Transverse colon (tissue), 4 donors: ENCODE results near the gene CBX4. TPM values are rescaled to one million over a fixed set of nuclear protein-coding genes. Genes with fewer than 3 reads are reported as not detected.

Experiments used
- DNase-seq: peaks from one replicate; pipeline ENCODE4 v3.0.0-alpha.2; 2019
- H3K27ac ChIP-seq, 4 donors: fragments of 200-600 bp; sonication (generic); 2 replicates each; pipeline ENCODE4 v1.5.1; 2016 to 2018; ENCODE audit warnings: inconsistent platforms in 4 of 4
- H3K27me3 ChIP-seq: fragments of 200-600 bp; sonication (generic); 2 replicates; pipeline ENCODE4 v1.5.1; 2017; ENCODE audit warnings: inconsistent platforms
- H3K36me3 ChIP-seq, 4 donors: fragments of 200-600 bp; sonication (generic); 2 replicates each; pipeline ENCODE4 v1.5.1; 2017 to 2019; ENCODE audit warnings: inconsistent platforms in 4 of 4
- H3K4me1 ChIP-seq, 4 donors: fragments of 200-600 bp; sonication (generic); 2 replicates each; pipeline ENCODE4 v1.5.1; 2017 to 2020; ENCODE audit warnings: inconsistent platforms in 4 of 4
- H3K4me3 ChIP-seq, 4 donors: fragments of 200-600 bp; sonication (generic); 1 replicate in 1 of 4; 2 replicates in 3 of 4; pipeline versions ENCODE4 v1.5.1 to v1.6.1; 2017 to 2019; ENCODE audit warnings: inconsistent platforms in 4 of 4
- H3K9me3 ChIP-seq, 2 donors: fragments of 200-600 bp; sonication (generic); 2 replicates each; pipeline ENCODE4 v1.5.1; 2017 to 2019; ENCODE audit warnings: inconsistent platforms in 2 of 2
- EP300 ChIP-seq: sonication (generic); formaldehyde crosslinking; IDR thresholded peaks from one replicate; pipeline ENCODE4 v1.6.1; 2017; ENCODE audit warnings: antibody characterized with exemption, low read depth
- POLR2A ChIP-seq: fragments of 450-650 bp; IDR thresholded peaks from one replicate; pipeline ENCODE4 v1.6.1; 2016; ENCODE audit warnings: antibody characterized with exemption, mild to moderate bottlenecking, moderate library complexity
- POLR2AphosphoS5 ChIP-seq, 3 donors: sonication (generic); formaldehyde crosslinking; IDR thresholded peaks; one replicate each; pipeline ENCODE4 v1.6.1; 2016; ENCODE audit warnings: antibody characterized with exemption in 3 of 3
- WGBS, 2 donors: methylation state at CpG; one replicate each; pipeline ENCODE4 v1.1.5; 2018; ENCODE audit warnings: low coverage in 1 of 2; 5-methylcytosine and 5-hydroxymethylcytosine counted together
- in situ Hi-C, 4 donors: fragments of 200-750 bp; cut with MboI; loops; one replicate each; pipeline versions ENCODE4 v1.15.0 to v1.15.1; 2017; ENCODE audit warnings: low sequenced_read_pairs in 3 of 4, low pct_ligation_motif_present in 1 of 4, low pct_unique_long_range_greater_than_20kb in 1 of 4
- intact Hi-C: fragments of 100-400 bp; cut with DNase I; formaldehyde crosslinking; loops from one replicate; pipeline ENCODE4 v1.15.1; 2023; ENCODE audit warnings: low total_unique reads
- total RNA-seq, 4 donors: library from RNA; depleted of rRNA; stranded (reverse); fragments of >200 nt; gene quantifications; one replicate each; pipeline ENCODE4 v1.1.0, GENCODE V29; 2016
- TF ChIP-seq, protein P1 (sequence below), 5 experiments: fragments of 200-600 bp in 3 of 5; fragments of 450-650 bp in 2 of 5; sonication (generic) in 3 of 5; IDR thresholded peaks; 1 replicate in 2 of 5; 2 replicates in 3 of 5; pipeline ENCODE4 v1.5.1; 2016 to 2017; ENCODE audit warnings: antibody characterized with exemption in 5 of 5, inconsistent platforms in 3 of 5, mild to moderate bottlenecking in 2 of 5, moderate library complexity in 1 of 5

The CBX4 gene
- total RNA-seq, 4 donors from 2014 or later: 6.6 to 25.1 (median 8.3) TPM

DNA sequence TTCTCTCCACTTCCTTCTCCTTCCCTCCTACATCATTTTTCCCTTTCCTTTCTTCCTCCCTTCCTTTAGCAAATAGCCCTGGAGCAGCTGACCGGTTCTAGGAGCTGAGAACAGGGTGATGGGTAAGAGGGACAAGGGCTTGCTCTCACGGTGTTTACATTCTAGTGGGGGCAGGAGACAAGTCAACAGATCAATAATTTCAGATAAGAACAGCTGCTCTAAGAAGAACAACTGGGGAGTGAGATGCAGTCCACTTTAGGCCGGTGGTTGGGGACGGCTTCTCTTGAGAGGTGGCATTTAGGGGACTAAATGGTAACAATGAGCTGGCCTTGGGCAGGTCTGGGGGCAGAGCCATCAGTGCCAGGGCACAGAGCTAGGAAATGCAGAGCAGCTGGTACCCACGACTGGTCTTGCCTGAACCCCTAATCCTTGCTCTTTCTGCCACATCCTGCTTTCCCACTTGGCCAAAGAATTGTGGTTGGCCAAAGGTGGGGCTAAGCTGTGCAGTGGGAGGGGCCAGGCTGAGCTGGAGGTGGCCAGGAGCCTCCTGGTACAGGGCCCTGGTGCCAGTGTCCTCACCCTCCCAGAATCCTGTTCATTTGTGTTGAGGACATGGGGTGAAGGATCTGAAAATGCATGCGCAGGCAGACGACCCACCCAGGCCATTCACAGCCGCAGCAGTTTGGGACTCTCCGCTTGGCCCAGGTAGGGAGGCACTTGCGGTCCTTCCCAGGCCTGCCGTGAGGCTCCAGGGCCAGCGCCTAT lies 17.7 kb downstream of the CBX4 start:
- peaks cover 0 to 4% (median 0%) of the 10 kb centered on the region in 4 donors for H3K4me1 ChIP-seq
- no peak overlapping the region for H3K4me3 ChIP-seq
- intact Hi-C loops: no loop called here
- H3K36me3 ChIP-seq: no peaks in the 10 kb centered on the region
- H3K27ac ChIP-seq: no peak overlapping the region
- DNase-seq: no peak
- H3K9me3 ChIP-seq: no peaks in the 10 kb centered on the region
- WGBS, 2 donors: 70 to 83% methylated on average over 4 to 12 of the region's 12 CpGs
- peaks cover 25% of the 10 kb centered on the region for H3K27me3 ChIP-seq
- TF ChIP-seq, protein P1, sequence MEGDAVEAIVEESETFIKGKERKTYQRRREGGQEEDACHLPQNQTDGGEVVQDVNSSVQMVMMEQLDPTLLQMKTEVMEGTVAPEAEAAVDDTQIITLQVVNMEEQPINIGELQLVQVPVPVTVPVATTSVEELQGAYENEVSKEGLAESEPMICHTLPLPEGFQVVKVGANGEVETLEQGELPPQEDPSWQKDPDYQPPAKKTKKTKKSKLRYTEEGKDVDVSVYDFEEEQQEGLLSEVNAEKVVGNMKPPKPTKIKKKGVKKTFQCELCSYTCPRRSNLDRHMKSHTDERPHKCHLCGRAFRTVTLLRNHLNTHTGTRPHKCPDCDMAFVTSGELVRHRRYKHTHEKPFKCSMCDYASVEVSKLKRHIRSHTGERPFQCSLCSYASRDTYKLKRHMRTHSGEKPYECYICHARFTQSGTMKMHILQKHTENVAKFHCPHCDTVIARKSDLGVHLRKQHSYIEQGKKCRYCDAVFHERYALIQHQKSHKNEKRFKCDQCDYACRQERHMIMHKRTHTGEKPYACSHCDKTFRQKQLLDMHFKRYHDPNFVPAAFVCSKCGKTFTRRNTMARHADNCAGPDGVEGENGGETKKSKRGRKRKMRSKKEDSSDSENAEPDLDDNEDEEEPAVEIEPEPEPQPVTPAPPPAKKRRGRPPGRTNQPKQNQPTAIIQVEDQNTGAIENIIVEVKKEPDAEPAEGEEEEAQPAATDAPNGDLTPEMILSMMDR (IDR thresholded peaks at IDR 0.05): no peak
- TF ChIP-seq POLR2AphosphoS5 (IDR thresholded peaks at IDR 0.05) (no peak), POLR2A (no peak), EP300 (no peak)
- in situ Hi-C loops: loop anchor here in 2 of 4 donors (25.0 kb wide), 1 partner anchor 166 kb away; no protein-coding TSS in a partner anchor

DNA sequence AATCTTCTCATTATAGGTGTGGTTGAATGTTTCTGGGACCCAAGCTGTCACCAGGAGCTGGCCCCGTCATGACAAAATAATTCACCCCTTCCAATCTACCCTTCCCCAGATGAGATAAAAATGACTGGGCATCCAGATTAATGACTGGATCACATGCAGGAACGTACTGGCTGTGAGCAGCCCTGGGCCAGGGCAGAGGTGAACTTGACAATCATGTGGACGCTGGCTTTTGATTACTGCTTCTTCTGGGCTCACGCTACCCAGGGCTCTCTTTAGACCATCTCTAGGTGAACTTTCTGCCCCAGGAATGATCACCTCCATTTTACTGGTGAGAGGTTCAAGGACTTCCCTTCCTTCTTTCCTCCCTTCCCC lies 18.3 kb downstream of the CBX4 start:
- no peaks in the 10 kb centered on the region for H3K36me3 ChIP-seq
- in situ Hi-C loops (loop anchor here in 2 of 4 donors (25.0 kb wide), 1 partner anchor 166 kb away; no protein-coding TSS in a partner anchor), intact Hi-C loops (no loop called here)
- H3K4me3 ChIP-seq: no peak overlapping the region
- H3K27me3 ChIP-seq: peaks cover 29% of the 10 kb centered on the region
- H3K9me3 ChIP-seq: no peaks in the 10 kb centered on the region
- H3K4me1 ChIP-seq: no peaks in the 10 kb centered on the region
- TF ChIP-seq EP300 (no peak), POLR2A (no peak), POLR2AphosphoS5 (IDR thresholded peaks at IDR 0.05) (no peak)
- TF ChIP-seq, protein P1 (IDR thresholded peaks at IDR 0.05): no peak
- WGBS, 2 donors: 74 to 100% methylated on average over 1 to 4 of the region's 4 CpGs
- H3K27ac ChIP-seq: no peak overlapping the region
- DNase-seq: no peak

DNA sequence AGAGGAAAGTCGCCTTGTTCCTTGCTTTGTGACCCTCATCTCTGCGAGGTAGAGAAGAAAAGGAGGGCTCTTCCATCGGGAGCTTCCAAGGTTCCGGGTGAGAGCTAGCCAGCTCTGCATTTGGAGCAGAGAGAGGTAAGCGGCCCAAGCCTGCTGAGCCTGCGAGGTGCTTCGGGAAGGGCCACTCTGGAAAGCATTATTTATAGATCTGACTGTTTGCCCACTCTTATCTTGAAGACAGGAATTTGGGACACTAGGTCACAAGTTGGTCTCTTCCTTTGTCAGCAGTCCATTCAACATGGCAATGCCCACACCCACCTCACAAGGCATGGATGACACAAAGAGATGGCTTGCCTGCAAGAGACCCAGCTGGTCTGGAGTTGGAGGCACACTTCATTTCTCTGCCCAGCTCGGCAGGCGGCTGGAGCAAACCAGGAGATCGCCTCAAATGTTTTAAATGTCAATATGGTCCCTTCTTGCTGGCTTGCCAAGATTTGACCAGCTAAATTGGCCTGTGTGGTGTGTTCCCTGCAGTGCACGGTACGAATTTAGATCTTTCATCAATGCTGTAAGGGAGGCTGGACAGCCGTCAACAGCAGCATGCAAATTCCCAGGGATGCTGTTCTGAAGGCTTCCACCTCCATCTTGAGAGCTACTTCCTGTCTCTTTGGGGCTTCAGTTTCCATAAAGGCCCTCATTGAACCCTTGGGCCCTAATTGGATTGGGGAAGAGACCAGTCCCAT lies 19.5 kb downstream of the CBX4 start:
- no peaks in the 10 kb centered on the region for H3K9me3 ChIP-seq
- H3K27me3 ChIP-seq: peaks cover 35% of the 10 kb centered on the region
- no peaks in the 10 kb centered on the region for H3K36me3 ChIP-seq
- WGBS, 2 donors: 92% methylated on average over 13 of the region's 13 CpGs; no CpG with 5 or more reads in 1 of the 2 donors
- TF ChIP-seq POLR2A: no peak
- no peak for TF ChIP-seq EP300
- H3K4me1 ChIP-seq: peaks cover 2 to 10% (median 9%) of the 10 kb centered on the region in 4 donors
- intact Hi-C loops: no loop called here
- in situ Hi-C loops: loop anchor here in 2 of 4 donors (25.0 kb wide), 1 partner anchor 168 kb away; no protein-coding TSS in a partner anchor
- H3K27ac ChIP-seq: no peak overlapping the region
- no peak overlapping the region for H3K4me3 ChIP-seq
- no peak for DNase-seq

DNA sequence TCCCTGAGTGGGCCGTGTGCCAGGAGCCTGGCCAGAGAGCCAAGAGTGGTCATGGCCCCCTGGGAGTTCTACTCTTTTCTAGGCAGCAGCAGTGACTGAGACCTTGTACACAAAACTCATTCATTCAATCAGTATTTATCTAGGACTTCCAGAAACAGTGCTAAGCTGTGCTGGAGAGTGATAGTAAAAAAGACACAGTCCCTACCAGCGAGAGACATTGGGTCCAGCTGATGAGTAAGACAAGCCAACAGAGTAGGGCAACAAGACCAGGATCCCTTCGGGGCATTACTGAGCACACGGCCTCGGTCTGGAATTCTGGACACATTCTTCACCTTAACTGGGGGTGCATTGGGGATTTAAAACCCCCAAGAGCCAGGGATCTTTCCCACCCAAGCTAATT lies 20.2 kb downstream of the CBX4 start:
- Histone ChIP-seq H3K4me3 (no peak overlapping the region), H3K27me3 (peaks cover 41% of the 10 kb centered on the region), H3K36me3 (no peaks in the 10 kb centered on the region), H3K4me1 (peaks cover 3 to 16% (median 14%) of the 10 kb centered on the region in 4 donors), H3K9me3 (no peaks in the 10 kb centered on the region), H3K27ac (no peak overlapping the region)
- intact Hi-C loops: no loop called here
- TF ChIP-seq EP300 (no peak), POLR2AphosphoS5 (IDR thresholded peaks at IDR 0.05) (no peak), POLR2A (no peak)
- TF ChIP-seq, protein P1 (IDR thresholded peaks at IDR 0.05): no peak
- in situ Hi-C loops: loop anchor here in 2 of 4 donors (25.0 kb wide), 1 partner anchor 168 kb away; no protein-coding TSS in a partner anchor
- DNase-seq: no peak
- 87% methylated on average over 5 of the region's 5 CpGs; no CpG with 5 or more reads in 1 of the 2 donors for whole genome bisulfite sequencing, 2 donors
